H1 (cell line): ENCODE measurements around the gene NDRG2.

Source experiments
- CTBP2 ChIP-seq: IDR thresholded peaks from 2 replicates; pipeline ENCODE4 v1.7.0; 2011; ENCODE audit warnings: borderline replicate concordance, mild to moderate bottlenecking, moderate library complexity, mixed read lengths, low read length; ENCODE audit not compliant: insufficient read depth, insufficient read length
- CTCF ChIP-seq, 3 experiments: IDR thresholded peaks; 1 replicate in 2 of 3; 2 replicates in 1 of 3; pipeline versions ENCODE4 v1.5.1 to v1.6.1; 2011; ENCODE audit warnings: low read length in 3 of 3, mild to moderate bottlenecking in 3 of 3, inconsistent platforms in 2 of 3, low read depth in 1 of 3, moderate library complexity in 1 of 3; ENCODE audit not compliant: insufficient read depth in 1 of 3; ENCODE audit errors: control extremely low read depth in 1 of 3
- EZH2 ChIP-seq: fragments of 200-600 bp; sonication (generic); IDR thresholded peaks from 2 replicates; pipeline ENCODE4 v1.7.1; 2012; ENCODE audit warnings: low read depth, mild to moderate bottlenecking, moderate library complexity, low read length, inconsistent platforms; ENCODE audit not compliant: severe bottlenecking
- POLR2A ChIP-seq, 2 experiments: IDR thresholded peaks; 1 replicate in 1 of 2; 2 replicates in 1 of 2; pipeline ENCODE4 v1.6.1; 2011; ENCODE audit warnings: low read depth in 2 of 2, low read length in 2 of 2, mild to moderate bottlenecking in 2 of 2; ENCODE audit errors: control extremely low read depth in 1 of 2
- POLR2AphosphoS5 ChIP-seq: IDR thresholded peaks from 2 replicates; pipeline ENCODE4 v1.6.1; 2011; ENCODE audit warnings: low read depth, low read length
- RAD21 ChIP-seq, 2 experiments: IDR thresholded peaks in 1 of 2; conservative IDR thresholded peaks in 1 of 2; 2 replicates each; pipeline ENCODE4 v1.6.1; 2011; ENCODE audit warnings: low read depth in 2 of 2, low read length in 2 of 2, improper control_type of control experiment in 1 of 2, inconsistent platforms in 1 of 2, mild to moderate bottlenecking in 1 of 2, moderate library complexity in 1 of 2
- TAF1 ChIP-seq: IDR thresholded peaks from 2 replicates; pipeline ENCODE4 v1.6.1; 2011; ENCODE audit warnings: mild to moderate bottlenecking, low read depth, low read length
- TEAD4 ChIP-seq: IDR thresholded peaks from 2 replicates; pipeline ENCODE4 v1.6.1; 2012; ENCODE audit warnings: low read depth, low read length, inconsistent platforms, mixed read lengths
- ZNF274 ChIP-seq: IDR thresholded peaks from 2 replicates; pipeline ENCODE4 v1.7.0; 2012; ENCODE audit warnings: low read length, borderline replicate concordance; ENCODE audit errors: extremely low read depth
- TF ChIP-seq, protein P1 (sequence below): IDR thresholded peaks from 2 replicates; pipeline ENCODE4 v1.6.1; 2012; ENCODE audit warnings: low read length, inconsistent platforms
- TF ChIP-seq, protein P2 (sequence below): IDR thresholded peaks from 2 replicates; pipeline ENCODE4 v1.6.1; 2011; ENCODE audit warnings: low read length, improper control_type of control experiment

DNA sequence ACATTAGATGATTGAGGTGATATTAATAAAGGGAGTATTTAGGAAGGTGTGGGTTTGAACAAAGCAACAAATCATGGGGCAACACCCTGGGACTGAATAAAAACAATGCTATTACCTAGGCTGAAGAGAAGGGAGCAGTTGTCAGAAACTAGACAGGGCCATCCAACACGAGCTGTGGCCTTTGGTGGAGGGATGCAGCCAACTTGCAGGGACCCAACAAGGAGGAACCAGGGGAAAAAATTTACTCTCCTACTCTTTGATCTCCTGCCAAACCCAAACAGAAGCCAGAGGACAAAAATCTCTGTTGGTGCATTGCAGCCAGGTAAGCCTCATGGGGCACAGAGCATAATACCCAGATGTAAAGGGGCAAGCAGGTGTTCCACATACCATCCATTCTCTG is 13.7 kb downstream of the NDRG2 start:
- no peak for TF ChIP-seq CTCF (IDR thresholded peaks at IDR 0.05; ENCODE audit: control extremely low read depth in 1 of 3, insufficient read depth in 1 of 3, low read depth in 1 of 3, low read length in 3 of 3)
- TF ChIP-seq, protein P1, sequence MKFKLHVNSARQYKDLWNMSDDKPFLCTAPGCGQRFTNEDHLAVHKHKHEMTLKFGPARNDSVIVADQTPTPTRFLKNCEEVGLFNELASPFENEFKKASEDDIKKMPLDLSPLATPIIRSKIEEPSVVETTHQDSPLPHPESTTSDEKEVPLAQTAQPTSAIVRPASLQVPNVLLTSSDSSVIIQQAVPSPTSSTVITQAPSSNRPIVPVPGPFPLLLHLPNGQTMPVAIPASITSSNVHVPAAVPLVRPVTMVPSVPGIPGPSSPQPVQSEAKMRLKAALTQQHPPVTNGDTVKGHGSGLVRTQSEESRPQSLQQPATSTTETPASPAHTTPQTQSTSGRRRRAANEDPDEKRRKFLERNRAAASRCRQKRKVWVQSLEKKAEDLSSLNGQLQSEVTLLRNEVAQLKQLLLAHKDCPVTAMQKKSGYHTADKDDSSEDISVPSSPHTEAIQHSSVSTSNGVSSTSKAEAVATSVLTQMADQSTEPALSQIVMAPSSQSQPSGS = no peak
- TF ChIP-seq EZH2 = no peak
- TF ChIP-seq POLR2A (IDR thresholded peaks at IDR 0.05; ENCODE audit: control extremely low read depth in 1 of 2, low read depth in 2 of 2, low read length in 2 of 2) = no peak
- TF ChIP-seq POLR2AphosphoS5 = no peak
- no peak for TF ChIP-seq TAF1
- no peak for TF ChIP-seq RAD21 (IDR thresholded peaks at IDR 0.05 in 1 of 2, conservative IDR thresholded peaks at IDR 0.05 in 1 of 2; ENCODE audit: low read depth in 2 of 2, low read length in 2 of 2)
- no peak for TF ChIP-seq ZNF274
- no peak for TF ChIP-seq TEAD4
- TF ChIP-seq, protein P2, sequence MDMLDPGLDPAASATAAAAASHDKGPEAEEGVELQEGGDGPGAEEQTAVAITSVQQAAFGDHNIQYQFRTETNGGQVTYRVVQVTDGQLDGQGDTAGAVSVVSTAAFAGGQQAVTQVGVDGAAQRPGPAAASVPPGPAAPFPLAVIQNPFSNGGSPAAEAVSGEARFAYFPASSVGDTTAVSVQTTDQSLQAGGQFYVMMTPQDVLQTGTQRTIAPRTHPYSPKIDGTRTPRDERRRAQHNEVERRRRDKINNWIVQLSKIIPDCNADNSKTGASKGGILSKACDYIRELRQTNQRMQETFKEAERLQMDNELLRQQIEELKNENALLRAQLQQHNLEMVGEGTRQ = no peak
- no peak for TF ChIP-seq CTBP2
